Measurements from ENCODE around the gene GLI1. TPM values are rescaled to one million over a fixed set of nuclear protein-coding genes. Genes with fewer than 3 reads are reported as not detected.

GLI1 gene
- total and polyA plus RNA-seq, 2 of the 13 experiments (the other 11 are each of a cell fraction or from before 2014, with no cell fraction given) = 0.09 to 0.20 TPM

DNA sequence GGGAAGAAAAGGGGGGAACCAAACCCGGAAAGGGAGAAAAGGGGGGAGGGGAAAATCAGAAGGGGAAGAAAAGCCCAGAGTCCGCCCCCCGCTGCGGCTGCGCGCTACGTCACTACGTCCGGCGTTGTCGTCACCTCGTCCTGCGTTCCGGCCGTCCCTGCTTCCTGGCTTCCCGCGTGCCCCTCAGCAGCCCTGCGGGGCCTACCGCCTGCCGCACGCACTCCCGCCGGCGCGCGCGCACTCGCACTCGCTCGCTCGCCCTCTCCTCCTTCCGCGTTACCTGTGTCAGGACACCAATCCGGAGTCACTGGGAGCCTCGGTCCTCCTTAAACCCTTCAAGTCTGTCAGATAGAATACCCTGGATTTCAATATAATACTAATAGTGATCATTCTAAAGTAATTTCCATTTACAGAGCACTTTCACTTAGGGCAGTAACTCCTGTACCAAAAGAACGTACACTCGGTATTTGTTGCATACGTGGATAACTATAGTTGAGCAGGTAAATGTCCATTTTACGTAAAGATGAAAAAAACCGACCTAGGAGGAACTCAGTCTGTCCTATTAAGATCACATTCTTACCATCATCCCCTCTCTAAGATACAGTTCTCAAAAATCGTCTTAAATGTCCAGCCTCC lies 28.5 kb upstream of the GLI1 start, which contains the start of gene R3HDM2 (continued):
- TF ChIP-seq, protein P1, sequence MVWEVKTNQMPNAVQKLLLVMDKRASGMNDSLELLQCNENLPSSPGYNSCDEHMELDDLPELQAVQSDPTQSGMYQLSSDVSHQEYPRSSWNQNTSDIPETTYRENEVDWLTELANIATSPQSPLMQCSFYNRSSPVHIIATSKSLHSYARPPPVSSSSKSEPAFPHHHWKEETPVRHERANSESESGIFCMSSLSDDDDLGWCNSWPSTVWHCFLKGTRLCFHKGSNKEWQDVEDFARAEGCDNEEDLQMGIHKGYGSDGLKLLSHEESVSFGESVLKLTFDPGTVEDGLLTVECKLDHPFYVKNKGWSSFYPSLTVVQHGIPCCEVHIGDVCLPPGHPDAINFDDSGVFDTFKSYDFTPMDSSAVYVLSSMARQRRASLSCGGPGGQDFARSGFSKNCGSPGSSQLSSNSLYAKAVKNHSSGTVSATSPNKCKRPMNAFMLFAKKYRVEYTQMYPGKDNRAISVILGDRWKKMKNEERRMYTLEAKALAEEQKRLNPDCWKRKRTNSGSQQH (CRISPR knock-in tag; IDR thresholded peaks at IDR 0.05; ENCODE audit: low read depth) = peak; percentile 77; the same call in 1 of the 2 replicates
- TF ChIP-seq EEA1 (CRISPR knock-in tag; IDR thresholded peaks at IDR 0.05; ENCODE audit: borderline replicate concordance) (peak; percentile 78; the same call in 1 of the 2 replicates), ZNF557 (CRISPR knock-in tag; IDR thresholded peaks at IDR 0.05) (0 out of 2 replicates have a peak, but pooled peaks have one; percentile 65), RFXANK (CRISPR knock-in tag; IDR thresholded peaks at IDR 0.05) (0 out of 2 replicates have a peak, but pooled peaks have one; percentile 49), BCL6 (CRISPR knock-in tag; IDR thresholded peaks at IDR 0.05) (peak; percentile 53), MBNL3 (CRISPR knock-in tag; conservative IDR thresholded peaks at IDR 0.05) (no peak)

DNA sequence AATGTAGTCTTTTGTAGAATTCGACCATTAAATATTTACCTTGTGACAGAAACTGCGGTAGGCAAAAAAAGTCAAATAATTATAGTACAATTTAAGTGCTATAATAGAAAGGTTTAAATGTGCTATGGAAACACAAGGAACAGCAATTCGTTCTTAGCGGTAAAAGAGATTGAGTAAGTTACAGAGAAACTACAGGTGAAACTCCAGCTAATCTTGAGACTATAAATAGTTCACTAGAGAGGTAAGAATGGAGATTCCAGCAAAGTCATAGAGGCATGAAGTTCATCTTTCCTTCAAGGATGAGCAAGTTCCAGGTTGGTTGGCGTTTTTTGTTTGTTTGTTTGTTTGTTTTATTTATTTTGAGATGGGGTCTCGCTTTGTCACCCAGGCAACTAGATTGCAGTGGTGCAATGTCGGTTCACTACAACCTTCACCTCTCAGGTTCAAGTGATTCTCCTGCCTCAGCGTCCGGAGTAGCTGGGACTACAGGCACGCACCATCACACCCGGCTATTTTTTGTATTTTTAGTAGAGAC lies 27.9 kb upstream of the GLI1 start:
- CTCF ChIA-PET (ENCODE audit: low intra/inter-chr PET ratio, low total read pairs) = no interaction called here
- H3K36me3 ChIP-seq (replicated peaks in 1 of 2; ENCODE audit: control insufficient read depth in 1 of 2, insufficient read depth in 2 of 2, low read length in 2 of 2) = no peaks in the 10 kb centered on the region
- H3K9ac ChIP-seq (ENCODE audit: insufficient read depth, low read depth, low read length) = peak overlapping the region; percentile 89

More for the DNA sequence above, 27.9 kb upstream of the GLI1 start:
- in situ Hi-C loops (cut with HindIII; ENCODE audit: extremely low pct_ligation_motif_present, low pct_unique_long_range_greater_than_20kb) (no loop called here), intact Hi-C loops (cut with micrococcal nuclease; ENCODE audit: unreplicated experiment) (no loop called here)
- WGBS (ENCODE audit: low lambda C conversion rate) = 72% methylated on average over 11 of the region's 11 CpGs
- Histone ChIP-seq H3K4me2 (ENCODE audit: low read depth, low read length) (peak overlapping the region; percentile 78), H3K27ac (ENCODE audit: extremely low read length, insufficient read depth, low read length) (peak overlapping the region; percentile 77), H3K79me2 (ENCODE audit: insufficient read depth, low read length) (peaks cover 14% of the 10 kb centered on the region), H3K4me3 (replicated peaks in 1 of 3; ENCODE audit: insufficient read depth in 1 of 3, low read depth in 2 of 3, low read length in 3 of 3) (peak overlapping the region; percentile 46 to 77 (median 63); a peak in 4 of 6 replicates), H3K27me3 (ENCODE audit: control insufficient read depth in 1 of 2, insufficient read depth in 2 of 2, low read length in 2 of 2) (no peaks in the 10 kb centered on the region; a peak in 1 of 5 replicates), H3K4me1 (ENCODE audit: insufficient read depth, low read length) (peaks cover 51% of the 10 kb centered on the region), H4K20me1 (ENCODE audit: insufficient read depth, low read length) (no peaks in the 10 kb centered on the region), H2AFZ (ENCODE audit: low read length) (peak overlapping the region; percentile 62), H3K9me3 (ENCODE audit: low read length) (no peaks in the 10 kb centered on the region)
- ATAC-seq (no peak), DNase-seq (ENCODE audit: low spot score) (no peak), FAIRE-seq (no peak)
- no TSS peak for BruUV-seq (replicated peaks)
- POLR2A ChIA-PET = interaction anchor here (1.4 to 4.6 kb wide), 2 partner anchors 21 to 27 kb away, joined by 4 to 99 read pairs; partner anchors contain the start of genes GLI1 and INHBE
- no peak for TF ChIP-seq NFIB (CRISPR knock-in tag; IDR thresholded peaks at IDR 0.05; ENCODE audit: borderline replicate concordance)
- TF ChIP-seq ZBTB38 (CRISPR knock-in tag; IDR thresholded peaks at IDR 0.05) = 0 out of 2 replicates have a peak, but pooled peaks have one; percentile 31
- 0 out of 2 replicates have a peak, but pooled peaks have one; percentile 17 for TF ChIP-seq ZNF558 (CRISPR knock-in tag; IDR thresholded peaks at IDR 0.05; ENCODE audit: borderline replicate concordance)

Data from HepG2 (cell line).